Measurements from ENCODE around the gene ZNF500. TPM values are rescaled to one million over a fixed set of nuclear protein-coding genes. Genes with fewer than 3 reads are reported as not detected.

Gene ZNF500
- total and polyA plus RNA-seq, 8 donors, result 5.5 to 14.1 (median 7.2) TPM

DNA sequence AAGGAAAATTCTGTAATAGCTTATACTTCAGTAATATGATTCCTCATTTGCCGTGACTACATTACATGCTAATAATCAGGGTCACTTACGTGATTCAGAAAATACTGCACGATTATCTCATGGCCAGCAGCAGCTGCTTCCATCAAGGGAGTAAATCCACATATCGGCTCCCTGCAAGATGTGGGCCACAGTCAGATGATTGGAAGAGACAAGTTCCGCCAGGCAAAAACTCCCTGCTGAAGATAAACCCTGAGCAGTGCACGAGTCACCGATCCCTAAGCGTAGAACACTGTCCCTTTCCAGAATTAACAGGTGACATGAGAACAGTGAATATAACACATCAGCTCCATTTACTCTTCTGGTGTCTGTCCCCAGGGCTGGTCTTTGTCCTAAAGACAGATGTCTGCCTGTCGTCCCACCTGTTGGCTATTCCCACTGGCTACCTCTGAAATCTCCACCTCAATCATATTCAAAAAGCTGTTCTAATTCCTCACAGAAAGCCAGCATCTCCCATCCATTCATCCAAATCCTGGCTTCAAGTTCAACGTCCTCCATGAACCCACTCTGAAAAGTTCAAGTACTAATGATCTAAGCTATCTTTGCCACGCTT is 42.2 kb downstream of the ZNF500 start:
- intact Hi-C loops (cut with DNase I), result no loop called here
- no peak overlapping the region for H3K4me3 ChIP-seq
- H3K27me3 ChIP-seq, result no peaks in the 10 kb centered on the region
- FAIRE-seq (no peak), DNase-seq (peak in 1 of 6 donors; percentile 5), ATAC-seq (no peak)
- no peak overlapping the region for H3K27ac ChIP-seq
- no peaks in the 10 kb centered on the region for H3K4me1 ChIP-seq
- 87 to 91% methylated on average over 11 of the region's 11 CpGs for WGBS, 2 donors
- peaks cover 0 to 23% (median 6%) of the 10 kb centered on the region in 3 donors for H3K36me3 ChIP-seq
- TF ChIP-seq, protein P1, sequence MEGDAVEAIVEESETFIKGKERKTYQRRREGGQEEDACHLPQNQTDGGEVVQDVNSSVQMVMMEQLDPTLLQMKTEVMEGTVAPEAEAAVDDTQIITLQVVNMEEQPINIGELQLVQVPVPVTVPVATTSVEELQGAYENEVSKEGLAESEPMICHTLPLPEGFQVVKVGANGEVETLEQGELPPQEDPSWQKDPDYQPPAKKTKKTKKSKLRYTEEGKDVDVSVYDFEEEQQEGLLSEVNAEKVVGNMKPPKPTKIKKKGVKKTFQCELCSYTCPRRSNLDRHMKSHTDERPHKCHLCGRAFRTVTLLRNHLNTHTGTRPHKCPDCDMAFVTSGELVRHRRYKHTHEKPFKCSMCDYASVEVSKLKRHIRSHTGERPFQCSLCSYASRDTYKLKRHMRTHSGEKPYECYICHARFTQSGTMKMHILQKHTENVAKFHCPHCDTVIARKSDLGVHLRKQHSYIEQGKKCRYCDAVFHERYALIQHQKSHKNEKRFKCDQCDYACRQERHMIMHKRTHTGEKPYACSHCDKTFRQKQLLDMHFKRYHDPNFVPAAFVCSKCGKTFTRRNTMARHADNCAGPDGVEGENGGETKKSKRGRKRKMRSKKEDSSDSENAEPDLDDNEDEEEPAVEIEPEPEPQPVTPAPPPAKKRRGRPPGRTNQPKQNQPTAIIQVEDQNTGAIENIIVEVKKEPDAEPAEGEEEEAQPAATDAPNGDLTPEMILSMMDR (IDR thresholded peaks at IDR 0.05), result no peak
- no peaks in the 10 kb centered on the region for H3K9me3 ChIP-seq

DNA sequence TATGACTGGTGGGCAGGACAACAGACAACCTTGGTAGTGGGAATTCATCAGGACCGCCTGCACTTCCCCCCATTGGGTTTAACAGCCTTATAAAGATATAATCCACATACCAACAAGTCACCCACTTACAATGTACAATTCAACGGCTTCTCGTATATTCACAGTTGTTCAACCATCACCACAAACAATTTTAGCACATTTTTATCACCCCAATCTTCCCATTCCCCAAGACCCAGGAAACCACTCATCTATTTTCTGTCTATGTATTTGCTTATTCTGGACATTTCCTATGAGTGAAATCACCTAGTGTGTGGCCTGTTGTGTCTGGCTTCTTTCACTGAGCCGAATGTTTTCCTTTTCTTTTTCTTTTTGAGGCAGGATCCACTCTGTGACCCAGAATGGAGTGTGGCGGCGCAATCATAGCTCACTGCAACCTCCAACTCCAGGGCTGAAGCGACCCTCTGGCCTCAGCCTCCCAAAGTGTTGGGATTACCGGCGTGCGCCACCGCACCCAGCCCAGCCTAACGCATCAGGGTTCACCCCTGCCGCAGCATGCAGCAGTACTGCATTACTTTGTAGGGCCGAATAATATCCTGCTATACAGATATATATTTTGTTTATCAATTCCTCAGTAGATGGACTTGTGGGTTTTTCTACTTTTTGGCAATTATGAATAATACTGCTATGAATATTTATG is 43.7 kb downstream of the ZNF500 start:
- Histone ChIP-seq H3K4me3 (no peak overlapping the region), H3K36me3 (peaks cover 0 to 17% (median 6%) of the 10 kb centered on the region in 3 donors), H3K4me1 (no peaks in the 10 kb centered on the region), H3K27ac (no peak overlapping the region), H3K27me3 (no peaks in the 10 kb centered on the region), H3K9me3 (no peaks in the 10 kb centered on the region)
- FAIRE-seq (no peak), DNase-seq (no peak), ATAC-seq (no peak)
- intact Hi-C loops (cut with DNase I), result no loop called here
- TF ChIP-seq, protein P1 (IDR thresholded peaks at IDR 0.05), result no peak
- 94 to 96% methylated on average over 14 of the region's 14 CpGs for WGBS, 2 donors

- Histone ChIP-seq H3K36me3 (no peaks in the 10 kb centered on the region), H3K9me3 (no peaks in the 10 kb centered on the region), H3K27ac (no peak overlapping the region), H3K4me3 (no peak overlapping the region), H3K4me1 (no peaks in the 10 kb centered on the region), H3K27me3 (no peaks in the 10 kb centered on the region)
- intact Hi-C loops (cut with DNase I), result no loop called here
- DNase-seq (no peak), FAIRE-seq (no peak), ATAC-seq (no peak)
- WGBS, 2 donors, result 73 to 79% methylated on average over 5 of the region's 5 CpGs
- TF ChIP-seq, protein P1 (IDR thresholded peaks at IDR 0.05), result no peak
Measured at GRCh38 chr16:4718466-4718865, 48.5 kb downstream of the ZNF500 start.

GRCh38 chr16:4714996-4715395 is 52.0 kb downstream of the ZNF500 start:
- H3K4me3 ChIP-seq, result no peak overlapping the region
- H3K9me3 ChIP-seq, result no peaks in the 10 kb centered on the region
- DNase-seq (peak in 1 of 6 donors; percentile 10), FAIRE-seq (no peak), ATAC-seq (no peak)
- peaks cover 0 to 5% (median 0%) of the 10 kb centered on the region in 3 donors for H3K36me3 ChIP-seq
- intact Hi-C loops (cut with DNase I), result no loop called here
- H3K27ac ChIP-seq, result no peak overlapping the region
- 92 to 93% methylated on average over 2 of the region's 2 CpGs for WGBS, 2 donors
- TF ChIP-seq, protein P1 (IDR thresholded peaks at IDR 0.05), result no peak
- no peaks in the 10 kb centered on the region for H3K4me1 ChIP-seq
- no peaks in the 10 kb centered on the region for H3K27me3 ChIP-seq
